Hematopoietic multipotent progenitor cell treated with erythropoietin and hydrocortisone succinate and interleukin-3 and kit ligand, for 17 days (in vitro differentiated cells): ENCODE measurements around the gene PLA2G2D.
A peak's percentile ranks its signal among the peaks of the same experiment; 100 is the strongest.
"Not testable (repeated sequence)": the region's sequence is repeated elsewhere in the genome, so short reads cannot be mapped to it uniquely, and the experiment has no call there.

Experiments
- DNase-seq: peaks from one replicate; pipeline ENCODE4 v3.0.0-alpha.2; 2015; ENCODE audit warnings: low spot score

PLA2G2D gene

DNA sequence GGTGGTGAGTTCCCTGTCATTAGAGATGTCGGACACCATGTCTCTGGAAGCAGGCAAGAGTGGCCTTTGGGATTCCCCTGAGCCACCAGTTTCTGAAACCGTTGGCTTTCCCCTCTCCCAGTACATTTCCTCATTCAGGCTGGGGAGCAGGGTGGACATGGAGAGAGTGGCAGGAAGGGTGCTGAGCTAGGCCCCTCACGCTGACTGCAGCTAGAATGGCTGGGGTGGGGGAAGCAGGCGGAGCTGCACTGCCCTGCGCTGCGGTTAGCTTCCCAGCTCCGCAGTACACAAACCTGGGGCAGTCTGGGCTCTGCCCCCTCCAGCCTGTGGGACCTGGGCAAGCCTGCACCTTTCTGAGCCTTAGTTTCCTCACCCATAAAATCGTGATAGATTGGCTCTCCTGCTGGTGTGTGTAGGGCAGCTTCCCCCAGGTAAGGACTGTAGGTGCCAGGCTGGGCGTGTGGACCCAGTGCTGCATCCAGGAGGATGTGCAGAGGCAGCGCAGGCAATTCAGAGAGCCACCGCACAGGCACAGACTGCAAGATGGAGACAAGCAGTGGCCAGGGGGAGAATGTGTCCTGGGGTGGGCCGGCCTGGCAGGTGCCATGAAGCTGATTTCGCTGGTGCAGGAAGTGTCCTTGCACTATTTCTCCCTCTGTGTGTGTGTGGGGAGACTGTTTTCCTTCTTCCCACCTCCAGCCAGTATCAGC, 22.8 kb upstream of the PLA2G2D start:
- no peak for DNase-seq

DNA sequence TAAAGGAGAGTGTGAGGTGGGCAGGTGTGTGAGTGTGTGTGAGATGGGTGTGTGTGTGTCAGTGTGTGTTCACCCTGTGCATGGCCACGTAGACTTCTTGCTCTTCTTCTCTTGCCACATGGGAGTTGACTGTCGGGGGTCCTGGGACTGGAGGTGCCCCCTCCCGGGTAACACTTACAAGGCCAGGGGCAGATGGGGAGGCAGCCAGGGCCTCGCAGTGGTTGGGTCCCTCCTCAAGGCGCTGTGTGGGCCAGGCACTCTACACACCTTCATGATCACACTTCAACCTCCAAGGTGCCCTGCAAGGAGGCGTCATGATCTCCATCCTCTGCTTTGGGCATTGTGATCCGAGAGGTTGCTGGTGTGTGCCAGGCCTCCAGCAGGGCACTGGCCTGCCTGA, 22.1 kb upstream of the PLA2G2D start:
- no peak for DNase-seq

DNA sequence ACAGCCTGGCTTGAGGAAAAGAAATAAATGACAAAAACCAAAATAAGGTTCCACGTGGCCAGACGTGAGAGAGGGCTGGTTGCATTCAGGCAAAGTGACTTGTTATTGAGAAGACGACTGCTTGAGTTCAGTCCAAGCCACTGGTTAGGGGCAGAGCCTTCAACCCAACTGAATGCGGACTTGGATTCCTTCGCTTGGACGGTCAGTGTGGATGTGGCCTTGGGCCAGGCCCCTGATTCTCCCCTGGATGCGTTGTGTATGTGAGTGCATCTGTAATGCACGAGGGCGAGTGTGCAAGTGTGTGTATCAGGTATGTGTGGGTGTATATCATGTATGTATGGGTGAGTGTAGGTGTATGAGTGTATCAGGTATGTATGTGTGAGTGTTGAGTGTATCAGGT, 21.7 kb upstream of the PLA2G2D start:
- no peak for DNase-seq

- no peak for DNase-seq
These were observed 20.7 kb upstream of the PLA2G2D start for GRCh38 chr1:20139776-20140612.

DNA sequence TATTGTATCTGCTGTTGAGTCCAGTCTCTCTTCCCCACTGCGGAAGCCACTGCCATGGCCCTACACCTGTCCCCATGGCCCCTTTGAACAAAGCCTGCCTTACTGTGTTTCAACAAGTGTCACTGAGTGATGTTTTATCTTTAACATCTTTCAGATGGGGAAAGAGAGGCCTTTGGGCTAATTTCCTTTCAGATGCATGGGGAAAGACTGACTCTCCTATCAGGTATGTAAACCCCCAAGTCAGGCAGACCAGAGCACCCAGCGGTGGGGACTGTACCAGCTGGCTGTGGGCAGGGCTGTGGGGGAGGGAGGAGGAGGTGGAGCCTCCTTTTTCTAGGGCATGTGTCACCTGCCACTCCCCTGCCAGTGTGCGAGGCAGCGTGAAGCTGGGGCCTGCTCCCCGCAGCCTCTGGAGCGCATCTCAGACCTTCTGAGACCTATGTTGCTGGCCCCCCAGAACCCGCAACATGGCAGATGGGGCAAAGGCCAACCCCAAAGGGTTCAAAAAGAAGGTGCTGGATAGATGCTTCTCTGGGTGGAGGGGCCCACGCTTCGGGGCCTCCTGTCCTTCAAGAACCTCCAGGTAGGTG, 19.7 kb upstream of the PLA2G2D start, which contains the start of gene PLA2G2F:
Gene PLA2G2F (plus strand): TSS at position 363 of the 590 bp plus-strand sequence. CDS start 105 bp downstream, at position 468.
- no peak for DNase-seq

DNA sequence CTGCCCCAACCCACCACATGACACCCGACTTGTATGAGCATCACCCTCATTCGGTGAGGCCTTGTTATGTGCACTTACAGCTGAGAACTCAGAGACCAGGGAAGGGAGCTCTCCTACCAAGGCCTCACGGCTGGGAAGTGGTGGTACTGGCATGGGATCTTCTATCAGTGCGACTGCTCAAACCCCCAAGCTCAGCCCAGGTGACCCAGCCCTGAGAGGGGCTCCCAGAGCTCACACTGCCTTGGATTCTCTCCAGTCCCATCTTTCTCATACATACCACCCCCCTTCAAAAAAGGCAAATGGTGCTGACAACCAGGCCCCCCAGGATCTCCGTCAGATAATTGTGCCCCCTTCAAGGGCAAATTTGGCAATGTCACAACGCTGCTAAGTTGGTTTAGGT, 19.0 kb upstream of the PLA2G2D start:
- DNase-seq: no peak

DNA sequence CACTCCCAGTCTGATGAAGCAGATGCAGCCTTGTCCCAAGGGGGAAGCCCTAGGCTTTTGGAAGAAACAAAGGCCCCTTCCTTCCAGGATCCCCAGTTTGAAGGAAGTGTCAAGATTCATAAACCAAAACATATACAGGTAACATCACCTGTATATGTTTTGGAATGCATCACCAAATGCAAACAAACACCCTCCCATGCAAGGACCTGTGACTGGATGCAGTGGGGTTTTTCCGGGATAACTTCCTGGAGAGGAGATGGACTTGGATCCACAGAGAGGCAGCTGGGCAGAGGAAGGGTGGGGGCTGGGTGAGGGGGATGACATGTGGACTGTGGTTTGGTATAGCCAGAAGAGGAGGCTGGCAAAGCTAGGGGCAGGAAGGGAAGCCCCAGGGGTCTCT, 18.3 kb upstream of the PLA2G2D start:
- no peak for DNase-seq

DNA sequence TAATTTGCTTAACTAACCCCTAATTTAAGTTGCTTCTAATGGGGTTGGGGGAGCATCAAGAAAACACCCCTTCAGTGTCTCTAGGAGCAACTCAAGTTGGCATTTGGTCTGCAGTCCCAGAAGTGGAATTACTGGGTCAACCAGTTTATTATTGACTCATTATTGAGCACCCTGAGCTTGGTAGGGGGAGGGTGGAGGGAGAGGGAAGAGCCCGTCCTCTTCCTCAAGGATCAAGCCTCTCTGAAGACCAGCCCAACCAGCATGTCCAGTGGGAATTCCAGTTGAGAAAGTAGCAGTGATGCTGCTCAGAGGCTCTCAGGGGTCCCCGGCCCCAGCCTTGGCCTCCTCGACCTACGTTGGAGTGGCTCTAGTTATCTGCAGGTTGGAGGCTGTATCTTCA, 17.7 kb upstream of the PLA2G2D start:
- DNase-seq: no peak

DNA sequence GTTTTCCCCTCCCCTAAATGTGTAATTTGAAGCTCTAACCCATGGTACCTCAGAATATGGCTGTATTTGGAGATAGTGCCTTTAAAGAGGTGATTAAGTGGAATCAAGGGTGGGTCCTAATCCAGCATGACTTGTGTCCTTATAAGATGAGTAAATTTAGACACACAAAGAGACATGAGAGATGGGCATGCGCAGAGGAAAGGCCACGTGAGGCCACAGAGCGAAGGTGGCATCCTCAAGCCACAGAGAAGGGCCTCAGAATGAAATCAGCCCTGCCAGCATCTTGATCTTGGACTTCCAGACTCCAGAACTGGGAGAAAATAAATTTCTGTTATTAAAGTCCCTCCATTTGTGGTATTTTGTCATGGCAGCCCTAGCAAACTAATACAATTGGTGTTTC, 16.9 kb upstream of the PLA2G2D start:
- no peak for DNase-seq

GRCh38 chr1:20134995-20135394, 15.7 kb upstream of the PLA2G2D start:
- no peak for DNase-seq

GRCh38 chr1:20130518-20130917, 11.2 kb upstream of the PLA2G2D start:
- DNase-seq: not testable (repeated sequence)

DNA sequence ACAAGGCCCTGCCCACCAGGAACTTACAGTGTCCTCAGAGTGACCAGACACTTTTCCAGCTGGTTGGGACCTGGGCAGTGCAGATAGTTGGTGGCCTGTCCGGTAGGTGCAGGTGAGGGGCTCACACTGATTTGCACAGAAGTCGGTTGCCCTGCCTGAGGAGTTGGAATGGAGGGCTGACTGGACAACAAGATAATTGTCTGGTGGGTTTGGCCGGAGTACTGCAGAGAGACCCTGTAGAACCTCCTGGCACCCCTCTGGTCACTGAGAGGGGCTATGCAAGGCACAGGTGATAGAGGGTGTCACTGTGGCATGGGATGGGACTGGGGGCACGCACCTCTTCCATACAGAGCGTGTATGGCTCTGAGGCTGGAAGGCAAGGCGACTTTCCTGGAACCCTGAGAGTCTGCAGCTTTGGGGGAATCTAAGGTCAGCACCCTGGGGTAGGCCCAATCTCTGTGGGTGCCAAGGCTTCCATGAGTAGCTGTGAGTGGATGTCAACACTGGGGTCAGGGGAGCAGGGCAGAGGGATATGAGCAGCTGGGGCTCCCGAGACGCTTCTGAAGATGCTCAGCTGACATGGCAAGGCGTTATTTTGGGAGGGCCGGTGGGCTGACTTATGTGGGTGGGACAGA, 7.6 kb upstream of the PLA2G2D start:
- no peak for DNase-seq

- DNase-seq: no peak
These were observed 6.9 kb upstream of the PLA2G2D start for GRCh38 chr1:20126041-20126805.

GRCh38 chr1:20125100-20125499, 5.8 kb upstream of the PLA2G2D start:
- no peak for DNase-seq

GRCh38 chr1:20124456-20125057, 5.2 kb upstream of the PLA2G2D start:
- DNase-seq: peak; percentile 40

DNA sequence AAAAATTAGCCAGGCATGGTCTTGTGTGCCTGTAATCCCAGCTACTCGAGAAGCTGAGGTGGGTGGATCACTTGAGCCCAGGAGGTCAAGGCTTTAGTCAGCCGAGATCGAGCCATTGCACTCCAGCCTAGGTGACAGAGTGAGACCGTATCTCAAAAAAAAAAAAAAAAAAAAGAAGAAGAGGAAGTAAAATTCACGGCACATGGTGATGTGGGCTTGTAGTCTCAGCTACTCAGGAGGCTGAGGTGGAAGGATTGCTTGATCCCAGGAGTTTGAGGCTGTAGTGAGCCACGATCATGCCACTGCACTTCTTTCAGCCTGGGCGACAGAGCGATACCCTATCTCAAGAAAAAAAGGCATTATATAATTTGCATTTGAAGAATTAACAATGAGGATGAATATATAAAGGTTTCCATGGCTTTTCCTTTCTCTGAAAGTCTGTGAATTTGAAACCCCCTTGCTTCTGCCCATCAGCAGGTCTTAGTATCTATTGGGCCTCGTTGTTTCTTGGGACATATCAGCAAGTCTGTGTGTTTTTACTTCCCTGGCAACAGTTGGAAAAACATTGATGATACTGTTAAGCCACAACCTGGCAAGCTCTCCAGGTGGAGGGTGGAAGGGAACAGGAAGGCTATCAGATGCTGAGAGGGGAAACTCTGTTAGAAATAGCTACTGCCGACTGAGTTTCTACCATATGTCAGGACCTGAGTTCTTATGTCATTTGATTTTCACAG, 4.6 kb upstream of the PLA2G2D start:
- DNase-seq: no peak

GRCh38 chr1:20120796-20121195, 1.5 kb upstream of the PLA2G2D start:
- DNase-seq: no peak

- no peak for DNase-seq
These were observed 2.1 kb downstream of the PLA2G2D start for GRCh38 chr1:20117236-20117635.

GRCh38 chr1:20115916-20116315, 3.4 kb downstream of the PLA2G2D start:
- DNase-seq: no peak

- no peak for DNase-seq
These were observed 3.9 kb downstream of the PLA2G2D start for GRCh38 chr1:20115479-20115878.
